ENCODE data around the gene NFATC3.
"Not testable (repeated sequence)": the region's sequence is repeated elsewhere in the genome, so short reads cannot be mapped to it uniquely, and the experiment has no call there.

The NFATC3 gene

GRCh38 chr16:68115851-68116250, 30.7 kb downstream of the NFATC3 start:
- DNase-seq (ENCODE audit: low read depth in 2 of 2, low spot score in 1 of 2): no peak

- DNase-seq (ENCODE audit: low read depth in 2 of 2, low spot score in 1 of 2): no peak
Observed at GRCh38 chr16:68116256-68116867, 31.2 kb downstream of the NFATC3 start.

DNA sequence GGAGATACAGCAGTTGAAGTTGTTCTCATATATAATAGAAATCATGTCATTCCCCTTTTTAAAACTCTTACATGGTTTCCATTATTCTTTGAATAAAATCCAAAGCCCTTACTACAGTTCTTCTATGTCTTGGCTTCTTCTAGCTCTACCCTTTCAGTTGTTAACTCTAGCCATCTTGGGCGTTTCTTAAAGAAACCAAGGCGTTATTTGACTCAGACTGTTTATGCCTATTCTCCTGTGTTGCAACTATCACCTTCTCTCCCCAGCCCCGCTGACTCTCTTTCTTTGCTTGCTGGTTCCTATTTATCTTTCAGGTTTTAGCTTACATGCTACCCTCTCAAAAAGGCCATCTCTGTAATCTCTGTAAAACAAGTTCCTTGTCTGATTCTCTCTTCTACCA, 32.7 kb downstream of the NFATC3 start:
- DNase-seq (ENCODE audit: low read depth in 2 of 2, low spot score in 1 of 2): no peak

- DNase-seq (ENCODE audit: low read depth in 2 of 2, low spot score in 1 of 2): not testable (repeated sequence)
Observed at GRCh38 chr16:68118954-68119353, 33.8 kb downstream of the NFATC3 start.

- DNase-seq (ENCODE audit: low read depth in 2 of 2, low spot score in 1 of 2): not testable (repeated sequence)
Observed at GRCh38 chr16:68120496-68120895, 35.3 kb downstream of the NFATC3 start.

GRCh38 chr16:68126395-68126794, 41.2 kb downstream of the NFATC3 start:
- DNase-seq (ENCODE audit: low read depth in 2 of 2, low spot score in 1 of 2): no peak

DNA sequence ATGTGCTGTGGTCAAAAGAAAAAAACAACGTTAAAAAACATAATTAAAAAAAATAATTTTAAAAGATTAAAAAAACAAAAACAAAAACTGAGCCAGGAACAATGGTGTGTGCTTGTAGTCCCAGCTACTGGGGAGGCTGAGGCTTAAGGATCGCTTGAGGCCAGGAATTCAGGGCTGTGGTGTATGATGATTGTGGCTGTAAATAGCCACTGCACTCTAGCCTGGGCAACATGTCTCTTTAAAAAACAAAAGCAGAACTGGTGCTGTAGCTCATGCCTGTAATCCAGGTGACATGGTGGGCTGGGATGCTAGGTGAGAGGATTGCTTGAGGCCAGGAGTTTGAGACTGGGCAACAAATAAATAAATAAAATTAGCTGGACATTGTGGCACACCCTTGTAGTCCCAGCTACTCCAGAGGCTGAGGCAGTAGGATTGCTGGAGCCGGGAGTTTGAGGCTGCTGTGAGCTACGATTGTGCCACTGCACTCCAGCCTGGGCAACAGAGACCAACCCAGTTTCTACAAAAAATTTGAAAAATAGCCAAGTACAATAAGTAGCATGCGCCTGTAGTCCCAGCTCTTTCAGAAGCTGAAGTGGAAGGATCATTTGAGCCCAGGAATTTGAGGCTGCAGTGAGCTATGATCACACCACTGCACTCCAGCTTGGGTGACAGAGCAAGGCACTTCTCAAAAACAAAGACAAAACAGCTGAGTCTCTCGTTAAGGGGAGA, 43.6 kb downstream of the NFATC3 start:
- no peak for DNase-seq (ENCODE audit: low read depth in 2 of 2, low spot score in 1 of 2)

DNA sequence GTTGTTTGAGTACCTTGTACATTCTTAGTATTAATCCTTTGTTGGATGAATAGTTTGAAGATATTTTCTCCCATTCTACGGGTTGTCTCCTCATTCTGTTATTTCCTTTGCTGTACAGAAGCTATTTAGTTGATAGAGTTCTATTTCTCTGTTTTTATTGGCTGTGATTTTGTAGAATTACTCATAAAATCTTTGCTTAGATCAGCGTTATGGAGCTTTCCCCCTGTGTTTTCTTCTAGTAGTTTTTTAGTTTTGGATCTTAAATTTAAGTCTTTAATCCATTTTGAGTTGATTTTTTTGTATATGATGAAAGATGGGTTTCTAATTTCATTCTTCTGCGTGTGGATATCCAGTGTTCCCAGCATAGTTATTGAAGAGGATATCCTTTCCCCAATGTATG, 45.4 kb downstream of the NFATC3 start:
- no peak for DNase-seq (ENCODE audit: low read depth in 2 of 2, low spot score in 1 of 2)

DNA sequence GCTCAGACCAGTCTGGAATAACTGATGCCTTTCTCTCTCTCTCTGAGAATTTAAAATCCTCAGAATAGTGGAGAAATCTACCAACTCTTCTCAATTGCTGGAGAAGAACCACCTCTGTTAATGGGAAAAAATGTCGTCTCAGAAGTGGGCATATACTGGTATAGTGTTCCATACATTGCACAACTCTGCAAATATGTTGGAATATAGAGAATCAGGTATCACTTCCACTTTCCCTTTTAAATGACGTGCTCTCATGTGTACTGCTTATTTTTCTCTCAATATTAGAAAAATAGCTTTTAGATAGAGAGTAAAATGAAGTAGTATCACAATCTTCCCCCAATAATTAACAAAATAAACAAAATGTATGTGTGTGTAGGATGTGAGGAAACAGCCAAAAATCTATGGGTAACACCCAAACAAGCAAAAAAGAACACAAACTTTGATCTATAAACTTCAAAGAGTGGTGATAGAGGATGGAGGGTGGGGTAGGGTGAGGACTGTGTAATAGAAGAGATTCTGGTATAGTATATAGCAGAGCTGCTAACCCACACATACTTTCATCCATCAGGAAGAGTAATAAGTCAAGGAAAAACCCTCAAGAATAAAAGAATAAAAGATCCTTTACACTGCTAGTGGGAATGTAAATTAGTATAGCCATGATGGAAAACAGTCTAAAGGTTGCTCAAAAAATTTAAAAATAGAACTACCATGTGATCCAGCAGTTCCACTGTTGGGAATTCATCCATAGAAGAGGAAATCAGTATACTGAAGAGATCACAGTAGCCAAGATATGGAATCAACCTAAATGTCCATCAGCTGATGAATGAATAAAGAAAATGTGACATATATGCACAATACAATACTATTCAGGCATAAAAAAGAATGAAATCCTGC, 46.9 kb downstream of the NFATC3 start:
- no peak for DNase-seq (ENCODE audit: low read depth in 2 of 2, low spot score in 1 of 2)

- DNase-seq (ENCODE audit: low read depth in 2 of 2, low spot score in 1 of 2): not testable (repeated sequence)
Observed at GRCh38 chr16:68133000-68133399, 47.8 kb downstream of the NFATC3 start.

GRCh38 chr16:68134644-68135043, 49.5 kb downstream of the NFATC3 start:
- no peak for DNase-seq (ENCODE audit: low read depth in 2 of 2, low spot score in 1 of 2)

DNA sequence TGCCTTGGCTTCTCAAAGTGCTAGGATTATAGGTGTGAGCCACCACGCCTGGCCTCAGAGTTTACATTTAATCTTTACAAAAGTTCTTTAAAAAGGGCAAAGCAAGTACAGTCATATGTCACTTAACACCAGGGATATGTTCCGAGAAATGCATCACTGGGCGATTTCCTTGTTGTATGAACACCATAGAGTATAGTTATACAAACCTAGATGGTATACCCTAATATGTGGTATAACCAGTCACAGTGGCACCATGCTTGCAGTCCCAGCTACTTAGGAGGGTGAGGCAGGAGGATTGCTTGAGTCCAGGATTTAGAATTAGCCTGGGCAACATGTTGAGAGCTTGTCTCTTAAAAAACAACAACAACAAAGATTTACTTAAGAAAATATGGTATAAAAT, 51.3 kb downstream of the NFATC3 start:
- no peak for DNase-seq (ENCODE audit: low read depth in 2 of 2, low spot score in 1 of 2)

DNA sequence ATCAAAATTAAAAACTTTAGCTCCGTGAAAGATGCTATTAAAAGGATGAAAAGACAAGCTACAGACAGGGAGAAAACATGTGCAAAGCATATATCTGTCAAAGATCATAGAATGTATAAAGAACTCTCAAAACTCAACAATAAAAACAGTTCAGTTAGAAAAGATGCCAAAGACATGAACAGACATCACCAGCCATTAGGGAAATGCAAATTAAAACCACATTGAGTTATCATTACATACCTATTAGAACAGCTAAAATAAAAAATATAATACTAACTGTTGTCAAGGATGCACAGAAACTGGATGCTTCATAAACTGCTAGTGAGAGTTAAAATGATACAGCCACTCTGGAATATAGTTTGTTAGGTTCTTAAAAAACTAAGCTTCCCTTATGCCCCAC, 58.8 kb downstream of the NFATC3 start:
- DNase-seq (ENCODE audit: low read depth in 2 of 2, low spot score in 1 of 2): no peak

GRCh38 chr16:68146585-68146984, 61.4 kb downstream of the NFATC3 start:
- no peak for DNase-seq (ENCODE audit: low read depth in 2 of 2, low spot score in 1 of 2)

- no peak for DNase-seq (ENCODE audit: low read depth in 2 of 2, low spot score in 1 of 2)
Observed at GRCh38 chr16:68147444-68147843, 62.3 kb downstream of the NFATC3 start.

DNA sequence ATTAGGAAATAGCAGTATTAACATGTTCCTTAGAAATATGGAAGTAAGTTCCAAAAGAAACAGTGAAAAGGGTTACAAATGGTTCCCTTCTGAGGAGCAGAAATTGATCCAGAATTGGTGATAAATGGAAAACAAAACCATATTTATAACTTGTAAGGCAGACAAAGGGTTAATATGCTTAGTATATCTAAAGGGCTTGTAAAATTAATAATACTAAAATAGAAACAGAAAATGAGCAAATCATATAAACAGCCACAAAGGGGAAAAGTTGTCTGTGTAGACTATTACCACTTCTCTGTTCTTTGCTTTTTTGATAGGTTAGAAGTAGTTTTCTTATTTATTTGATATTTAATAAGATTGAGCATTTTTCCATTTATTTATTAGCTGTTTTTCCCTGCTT, 64.4 kb downstream of the NFATC3 start:
- no peak for DNase-seq (ENCODE audit: low read depth in 2 of 2, low spot score in 1 of 2)

GRCh38 chr16:68155425-68155824, 70.3 kb downstream of the NFATC3 start:
- DNase-seq (ENCODE audit: low read depth in 2 of 2, low spot score in 1 of 2): no peak

DNA sequence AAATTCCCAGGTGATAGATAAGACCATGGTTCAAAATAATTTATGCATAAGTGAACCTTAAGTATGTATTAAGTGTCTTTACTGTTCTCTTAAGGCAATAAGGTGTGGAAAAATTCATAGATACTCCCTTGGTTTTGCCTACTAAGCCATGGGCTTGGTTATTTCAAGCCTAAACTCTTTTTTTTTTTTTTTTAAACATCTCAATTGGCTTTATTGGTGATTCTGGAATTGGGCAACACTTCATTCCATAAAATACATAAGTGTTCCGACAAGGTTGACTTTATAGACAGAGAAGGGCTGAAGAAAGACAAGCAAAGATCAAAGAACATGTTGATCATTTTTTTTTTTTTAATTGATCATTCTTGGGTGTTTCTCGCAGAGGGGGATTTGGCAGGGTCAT, 77.2 kb downstream of the NFATC3 start:
- DNase-seq (ENCODE audit: low read depth in 2 of 2, low spot score in 1 of 2): no peak

DNA sequence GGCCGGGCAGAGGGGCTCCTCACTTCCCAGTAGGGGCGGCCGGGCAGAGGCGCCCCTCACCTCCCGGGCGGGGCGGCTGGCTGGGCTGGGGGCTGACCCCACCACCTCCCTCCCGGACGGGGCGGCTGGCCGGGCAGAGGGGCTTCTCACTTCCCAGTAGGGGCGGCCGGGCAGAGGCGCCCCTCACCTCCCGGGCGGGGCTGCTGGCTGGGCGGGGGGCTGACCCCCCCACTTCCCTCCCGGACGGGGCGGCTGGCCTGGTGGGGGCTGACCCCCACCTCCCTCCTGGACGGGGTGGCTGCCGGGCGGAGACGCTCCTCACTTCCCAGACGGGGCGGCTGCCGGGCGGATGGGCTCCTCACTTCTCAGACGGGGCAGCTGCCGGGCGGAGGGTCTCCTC, 78.1 kb downstream of the NFATC3 start:
- not testable (repeated sequence) for DNase-seq (ENCODE audit: low read depth in 2 of 2, low spot score in 1 of 2)

- no peak for DNase-seq (ENCODE audit: low read depth in 2 of 2, low spot score in 1 of 2)
Observed at GRCh38 chr16:68166264-68166663, 81.1 kb downstream of the NFATC3 start.

- no peak for DNase-seq (ENCODE audit: low read depth in 2 of 2, low spot score in 1 of 2)
Observed at GRCh38 chr16:68179196-68179795, 94.1 kb downstream of the NFATC3 start.

DNA sequence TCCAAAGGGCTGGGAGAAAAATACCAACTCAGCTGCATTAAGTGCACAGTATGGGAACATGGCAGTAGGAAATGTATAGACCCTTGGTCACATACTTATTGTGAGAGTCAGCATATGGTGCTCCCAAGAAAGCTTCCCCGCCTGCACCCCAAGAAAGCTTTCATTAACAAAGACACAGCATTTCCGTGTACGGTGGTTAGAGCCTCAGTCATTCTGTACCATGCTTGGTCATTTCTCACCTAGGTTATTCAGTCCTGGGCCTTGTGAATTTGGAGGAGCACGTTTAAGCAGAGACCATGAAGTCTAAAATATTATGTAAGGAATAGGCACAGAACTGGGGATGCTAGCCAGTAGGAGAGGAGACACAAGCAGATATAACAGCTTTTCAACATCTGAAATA, 94.7 kb downstream of the NFATC3 start:
- DNase-seq (ENCODE audit: low read depth in 2 of 2, low spot score in 1 of 2): no peak
